ENCODE measurements around the gene HCFC1.
A peak's percentile ranks its signal among the peaks of the same experiment; 100 is the strongest.

The HCFC1 gene

GRCh38 chrX:153956044-153956907 is 15.3 kb downstream of the HCFC1 start:
- no peak for DNase-seq

GRCh38 chrX:153955228-153955732 is 16.3 kb downstream of the HCFC1 start:
- DNase-seq = no peak

GRCh38 chrX:153954558-153955227 is 16.9 kb downstream of the HCFC1 start:
- no peak for DNase-seq

GRCh38 chrX:153953892-153954557 is 17.6 kb downstream of the HCFC1 start:
- DNase-seq = no peak

GRCh38 chrX:153953342-153953830 is 18.2 kb downstream of the HCFC1 start:
- peak; percentile 83 for DNase-seq

- no peak for DNase-seq
Measured at GRCh38 chrX:153952373-153953026, 19.1 kb downstream of the HCFC1 start.

- DNase-seq = no peak
Measured at GRCh38 chrX:153951683-153952372, 19.8 kb downstream of the HCFC1 start.

- DNase-seq = no peak
Measured at GRCh38 chrX:153950127-153950526, 21.5 kb downstream of the HCFC1 start.

GRCh38 chrX:153948847-153949805 is 22.5 kb downstream of the HCFC1 start:
- DNase-seq = no peak

- no peak for DNase-seq
Measured at GRCh38 chrX:153948002-153948466, 23.6 kb downstream of the HCFC1 start.

- DNase-seq = peak; percentile 66
Measured at GRCh38 chrX:153947009-153947769, 24.4 kb downstream of the HCFC1 start.

GRCh38 chrX:153945956-153946943 is 25.4 kb downstream of the HCFC1 start:
- no peak for DNase-seq

- DNase-seq = no peak
Measured at GRCh38 chrX:153944800-153945150, 26.8 kb downstream of the HCFC1 start.

GRCh38 chrX:153944140-153944799 is 27.3 kb downstream of the HCFC1 start, which contains the start of gene RENBP:
Gene RENBP, minus strand, starts transcription at chrX:153944643. Its CDS starts 33 bp downstream, at chrX:153944610.
- peak; percentile 81 for DNase-seq

- DNase-seq = no peak
Measured at GRCh38 chrX:153941336-153942252, 30.0 kb downstream of the HCFC1 start.

GRCh38 chrX:153939573-153939972 is 32.0 kb downstream of the HCFC1 start:
- no peak for DNase-seq
